Measurements from ENCODE around the gene KCNC4.

KCNC4 gene

DNA sequence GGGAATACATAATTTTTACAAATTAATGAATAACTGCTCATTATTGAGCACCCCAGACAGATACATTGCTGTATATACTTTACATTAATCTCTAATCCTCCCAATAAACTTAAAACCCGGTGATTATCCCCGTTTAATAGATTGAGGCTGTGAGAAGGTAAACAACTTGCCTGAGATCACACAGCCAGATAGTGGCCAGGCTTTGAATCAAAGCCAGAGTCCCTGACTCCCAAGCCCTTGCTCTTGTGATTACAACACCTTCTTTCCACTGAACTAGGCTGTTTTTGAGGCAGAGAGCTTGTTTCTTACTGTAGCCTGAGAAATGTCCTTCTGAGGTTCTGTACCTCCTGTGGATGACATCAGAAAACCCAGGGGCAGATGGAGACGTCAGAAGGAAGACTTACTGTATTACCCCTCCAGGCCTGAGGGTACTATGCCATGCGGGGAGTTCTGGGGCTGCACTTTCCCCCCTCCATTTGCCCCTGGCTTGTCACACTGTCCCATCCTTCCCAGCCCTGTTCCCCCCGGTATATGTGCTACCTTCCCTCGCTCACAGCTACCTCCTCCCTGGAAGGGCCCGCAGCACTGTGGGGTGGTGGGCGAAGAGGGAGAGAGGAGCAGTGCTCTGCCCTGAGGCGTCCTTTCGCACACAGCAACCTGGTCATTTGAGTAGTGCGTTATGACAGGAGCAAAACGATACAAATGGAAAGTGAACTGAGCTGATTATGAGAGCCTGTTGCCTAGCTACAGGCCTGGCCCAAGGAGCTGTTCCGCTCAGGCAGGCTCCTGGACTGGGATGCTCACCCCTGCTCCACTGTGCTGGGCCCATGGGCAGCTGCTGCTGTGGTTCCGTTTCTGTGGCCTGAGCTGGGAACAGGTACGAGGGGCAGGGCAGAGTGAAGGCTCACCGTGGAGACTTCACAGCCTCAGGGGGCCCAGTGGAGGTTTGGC is 4.6 kb downstream of the KCNC4 start:
- Histone ChIP-seq H3K27me3 (replicated peaks; ENCODE audit: control insufficient read depth, insufficient read depth, low read length) (no peaks in the 10 kb centered on the region), H3K9ac (ENCODE audit: low read length) (peak overlapping the region; percentile 31)
- peak; percentile 49 for DNase-seq (ENCODE audit: low read depth)

GRCh38 chr1:110215621-110216515 is 5.8 kb downstream of the KCNC4 start:
- no peak for DNase-seq (ENCODE audit: low read depth)
- Histone ChIP-seq H3K9ac (ENCODE audit: low read length) (no peak overlapping the region), H3K4me1 (ENCODE audit: control insufficient read depth, insufficient read depth, low read length) (peaks cover 30% of the 10 kb centered on the region), H3K9me3 (ENCODE audit: control insufficient read depth, low read length) (no peaks in the 10 kb centered on the region), H3K4me3 (ENCODE audit: low read length) (no peak overlapping the region), H3K36me3 (ENCODE audit: control insufficient read depth, insufficient read depth, low read length, severe bottlenecking) (no peaks in the 10 kb centered on the region), H3K27me3 (replicated peaks; ENCODE audit: control insufficient read depth, insufficient read depth, low read length) (no peaks in the 10 kb centered on the region)

More for the DNA sequence above, 4.6 kb downstream of the KCNC4 start:
- Histone ChIP-seq H3K9me3 (ENCODE audit: control insufficient read depth, low read length) (no peaks in the 10 kb centered on the region), H3K4me3 (ENCODE audit: low read length) (no peak overlapping the region), H3K36me3 (ENCODE audit: control insufficient read depth, insufficient read depth, low read length, severe bottlenecking) (no peaks in the 10 kb centered on the region), H3K4me1 (ENCODE audit: control insufficient read depth, insufficient read depth, low read length) (peaks cover 30% of the 10 kb centered on the region)

DNA sequence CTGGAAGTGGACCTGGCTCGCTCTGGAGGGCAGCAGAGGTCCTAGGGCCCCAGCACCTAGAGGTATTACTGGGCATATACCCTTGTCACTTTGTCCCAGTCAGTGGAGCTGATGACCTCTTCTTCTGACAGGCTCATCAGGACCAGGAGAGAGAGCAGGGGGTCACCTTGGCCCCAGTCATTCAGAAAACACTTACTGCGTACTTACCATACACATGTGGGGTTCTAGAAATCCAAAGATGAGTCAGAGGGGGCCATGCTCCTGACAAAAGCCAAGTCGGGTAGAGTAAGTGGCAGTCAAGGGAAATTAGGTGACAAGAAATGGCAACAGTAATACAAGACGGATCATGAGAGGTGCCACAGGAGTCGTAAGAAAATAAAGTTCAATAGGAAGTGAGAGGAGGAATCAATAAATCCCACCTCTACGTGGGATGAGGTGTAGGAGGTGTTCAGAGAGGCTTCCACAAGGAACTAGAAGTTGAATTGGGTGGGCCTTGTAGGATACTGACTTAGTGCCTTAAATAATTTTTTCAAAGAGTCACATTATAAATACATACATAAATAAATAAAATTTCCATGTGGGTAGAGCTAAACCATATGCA is 6.8 kb downstream of the KCNC4 start:
- peaks cover 25% of the 10 kb centered on the region for H3K4me1 ChIP-seq (ENCODE audit: control insufficient read depth, insufficient read depth, low read length)

GRCh38 chr1:110218137-110218536 is 8.0 kb downstream of the KCNC4 start:
- Histone ChIP-seq H3K4me3 (ENCODE audit: low read length) (no peak overlapping the region), H3K27me3 (replicated peaks; ENCODE audit: control insufficient read depth, insufficient read depth, low read length) (no peaks in the 10 kb centered on the region), H3K9me3 (ENCODE audit: control insufficient read depth, low read length) (no peaks in the 10 kb centered on the region), H3K36me3 (ENCODE audit: control insufficient read depth, insufficient read depth, low read length, severe bottlenecking) (no peaks in the 10 kb centered on the region), H3K4me1 (ENCODE audit: control insufficient read depth, insufficient read depth, low read length) (peaks cover 17% of the 10 kb centered on the region), H3K9ac (ENCODE audit: low read length) (no peak overlapping the region)
- no peak for DNase-seq (ENCODE audit: low read depth)

More for the DNA sequence above, 6.8 kb downstream of the KCNC4 start:
- H3K9me3 ChIP-seq (ENCODE audit: control insufficient read depth, low read length) = no peaks in the 10 kb centered on the region
- no peak overlapping the region for H3K4me3 ChIP-seq (ENCODE audit: low read length)
- H3K9ac ChIP-seq (ENCODE audit: low read length) = no peak overlapping the region
- H3K27me3 ChIP-seq (replicated peaks; ENCODE audit: control insufficient read depth, insufficient read depth, low read length) = no peaks in the 10 kb centered on the region
- DNase-seq (ENCODE audit: low read depth) = no peak
- H3K36me3 ChIP-seq (ENCODE audit: control insufficient read depth, insufficient read depth, low read length, severe bottlenecking) = no peaks in the 10 kb centered on the region

GRCh38 chr1:110218739-110219138 is 8.6 kb downstream of the KCNC4 start:
- DNase-seq (ENCODE audit: low read depth) = no peak
- Histone ChIP-seq H3K27me3 (replicated peaks; ENCODE audit: control insufficient read depth, insufficient read depth, low read length) (no peaks in the 10 kb centered on the region), H3K4me3 (ENCODE audit: low read length) (no peak overlapping the region), H3K4me1 (ENCODE audit: control insufficient read depth, insufficient read depth, low read length) (peaks cover 11% of the 10 kb centered on the region), H3K36me3 (ENCODE audit: control insufficient read depth, insufficient read depth, low read length, severe bottlenecking) (peaks cover 4% of the 10 kb centered on the region), H3K9ac (ENCODE audit: low read length) (no peak overlapping the region), H3K9me3 (ENCODE audit: control insufficient read depth, low read length) (no peaks in the 10 kb centered on the region)

DNA sequence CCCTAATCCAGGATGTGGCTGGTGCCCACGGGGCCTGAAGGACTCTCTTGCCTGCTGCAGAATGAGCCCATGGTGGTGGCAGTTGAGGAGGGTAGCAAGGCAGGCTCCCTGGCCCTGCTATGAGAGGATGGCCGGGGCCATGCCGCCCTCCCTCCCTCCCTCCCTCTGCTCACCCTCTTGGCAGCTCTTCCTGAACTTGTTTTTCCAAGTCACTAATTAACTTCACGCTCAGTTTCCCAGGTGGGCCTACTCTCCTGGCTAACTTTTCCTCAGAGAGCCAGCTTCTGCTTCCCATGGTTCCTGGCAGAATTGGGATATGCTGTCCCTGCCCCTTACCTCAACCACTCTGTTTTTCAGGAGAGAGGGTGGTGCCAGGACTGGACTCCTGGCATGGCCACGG is 10.2 kb downstream of the KCNC4 start:
- no peak for DNase-seq (ENCODE audit: low read depth)
- peaks cover 4% of the 10 kb centered on the region for H3K36me3 ChIP-seq (ENCODE audit: control insufficient read depth, insufficient read depth, low read length, severe bottlenecking)
- H3K9me3 ChIP-seq (ENCODE audit: control insufficient read depth, low read length) = no peaks in the 10 kb centered on the region
- no peaks in the 10 kb centered on the region for H3K4me1 ChIP-seq (ENCODE audit: control insufficient read depth, insufficient read depth, low read length)
- no peak overlapping the region for H3K9ac ChIP-seq (ENCODE audit: low read length)
- no peaks in the 10 kb centered on the region for H3K27me3 ChIP-seq (replicated peaks; ENCODE audit: control insufficient read depth, insufficient read depth, low read length)
- H3K4me3 ChIP-seq (ENCODE audit: low read length) = no peak overlapping the region

- no peak overlapping the region for H3K4me3 ChIP-seq (ENCODE audit: low read length)
- no peaks in the 10 kb centered on the region for H3K9me3 ChIP-seq (ENCODE audit: control insufficient read depth, low read length)
- no peak for DNase-seq (ENCODE audit: low read depth)
- no peak overlapping the region for H3K9ac ChIP-seq (ENCODE audit: low read length)
- H3K4me1 ChIP-seq (ENCODE audit: control insufficient read depth, insufficient read depth, low read length) = no peaks in the 10 kb centered on the region
- H3K27me3 ChIP-seq (replicated peaks; ENCODE audit: control insufficient read depth, insufficient read depth, low read length) = no peaks in the 10 kb centered on the region
- H3K36me3 ChIP-seq (ENCODE audit: control insufficient read depth, insufficient read depth, low read length, severe bottlenecking) = peaks cover 4% of the 10 kb centered on the region
Observed at GRCh38 chr1:110221119-110221518, 11.0 kb downstream of the KCNC4 start.

- no peaks in the 10 kb centered on the region for H3K27me3 ChIP-seq (replicated peaks; ENCODE audit: control insufficient read depth, insufficient read depth, low read length)
- no peak for DNase-seq (ENCODE audit: low read depth)
- no peak overlapping the region for H3K9ac ChIP-seq (ENCODE audit: low read length)
- peaks cover 4% of the 10 kb centered on the region for H3K36me3 ChIP-seq (ENCODE audit: control insufficient read depth, insufficient read depth, low read length, severe bottlenecking)
- no peak overlapping the region for H3K4me3 ChIP-seq (ENCODE audit: low read length)
- H3K4me1 ChIP-seq (ENCODE audit: control insufficient read depth, insufficient read depth, low read length) = no peaks in the 10 kb centered on the region
- H3K9me3 ChIP-seq (ENCODE audit: control insufficient read depth, low read length) = no peaks in the 10 kb centered on the region
Observed at GRCh38 chr1:110223127-110223526, 13.0 kb downstream of the KCNC4 start.

DNA sequence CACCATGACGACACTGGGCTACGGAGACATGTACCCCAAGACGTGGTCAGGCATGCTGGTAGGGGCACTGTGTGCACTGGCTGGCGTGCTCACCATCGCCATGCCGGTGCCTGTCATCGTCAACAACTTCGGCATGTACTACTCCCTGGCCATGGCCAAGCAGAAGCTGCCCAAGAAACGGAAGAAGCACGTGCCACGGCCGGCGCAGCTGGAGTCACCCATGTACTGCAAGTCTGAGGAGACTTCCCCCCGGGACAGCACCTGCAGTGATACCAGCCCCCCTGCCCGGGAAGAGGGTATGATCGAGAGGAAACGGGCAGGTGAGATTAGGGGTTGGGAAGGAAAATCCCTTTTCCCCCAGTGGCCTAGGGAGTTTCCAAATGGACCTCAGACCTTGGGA is 13.5 kb downstream of the KCNC4 start:
- no peak for DNase-seq (ENCODE audit: low read depth)
- Histone ChIP-seq H3K4me3 (ENCODE audit: low read length) (no peak overlapping the region), H3K27me3 (replicated peaks; ENCODE audit: control insufficient read depth, insufficient read depth, low read length) (no peaks in the 10 kb centered on the region), H3K9me3 (ENCODE audit: control insufficient read depth, low read length) (no peaks in the 10 kb centered on the region), H3K36me3 (ENCODE audit: control insufficient read depth, insufficient read depth, low read length, severe bottlenecking) (peaks cover 4% of the 10 kb centered on the region), H3K4me1 (ENCODE audit: control insufficient read depth, insufficient read depth, low read length) (no peaks in the 10 kb centered on the region), H3K9ac (ENCODE audit: low read length) (no peak overlapping the region)

DNA sequence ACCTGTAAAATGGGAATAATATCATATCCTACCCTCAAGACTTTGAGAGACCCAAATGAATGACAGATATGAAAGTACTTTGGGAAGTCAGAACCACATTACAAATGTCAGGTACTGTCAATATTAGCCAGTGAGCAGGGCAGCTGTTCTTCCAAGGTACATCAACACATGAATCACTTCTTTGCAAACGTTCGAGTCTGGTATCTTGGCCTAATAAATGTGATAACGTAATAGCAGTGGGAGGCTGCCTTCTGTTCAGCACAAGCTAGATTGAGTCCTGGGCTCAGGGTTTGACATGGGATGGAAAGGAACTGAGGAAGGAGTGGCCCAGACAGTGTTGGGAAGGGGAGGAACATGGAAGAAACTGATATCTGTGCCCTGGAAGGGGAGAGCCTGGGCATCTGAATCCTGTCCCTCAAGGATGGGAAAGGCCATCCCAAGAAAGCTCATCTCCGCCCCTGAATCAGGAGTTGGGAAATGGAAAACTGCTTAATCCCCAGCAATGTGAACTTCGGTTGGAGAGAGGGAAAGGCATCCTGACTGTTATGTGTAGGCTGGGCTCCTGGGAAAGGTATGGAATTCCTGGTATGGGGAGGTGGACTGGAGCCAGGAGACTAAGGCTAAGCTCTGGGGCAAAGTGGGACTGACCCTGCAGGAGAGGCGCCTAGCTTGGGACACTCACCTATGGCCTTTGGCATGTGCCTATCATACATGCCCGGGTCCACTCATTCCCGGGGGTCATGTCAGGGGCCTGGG is 14.3 kb downstream of the KCNC4 start:
- H3K27me3 ChIP-seq (replicated peaks; ENCODE audit: control insufficient read depth, insufficient read depth, low read length) = no peaks in the 10 kb centered on the region
- H3K9me3 ChIP-seq (ENCODE audit: control insufficient read depth, low read length) = no peaks in the 10 kb centered on the region
- no peaks in the 10 kb centered on the region for H3K4me1 ChIP-seq (ENCODE audit: control insufficient read depth, insufficient read depth, low read length)
- no peak overlapping the region for H3K4me3 ChIP-seq (ENCODE audit: low read length)
- H3K36me3 ChIP-seq (ENCODE audit: control insufficient read depth, insufficient read depth, low read length, severe bottlenecking) = peaks cover 4% of the 10 kb centered on the region
- H3K9ac ChIP-seq (ENCODE audit: low read length) = no peak overlapping the region
- no peak for DNase-seq (ENCODE audit: low read depth)

Data from adipocyte (in vitro differentiated cells).